Measurements from ENCODE around the gene KIF9.
"Not testable (repeated sequence)": the region's sequence is repeated elsewhere in the genome, so short reads cannot be mapped to it uniquely, and the experiment has no call there.

Gene KIF9

GRCh38 chr3:47247131-47248064, 35.2 kb downstream of the KIF9 start:
- no peak for ATAC-seq

DNA sequence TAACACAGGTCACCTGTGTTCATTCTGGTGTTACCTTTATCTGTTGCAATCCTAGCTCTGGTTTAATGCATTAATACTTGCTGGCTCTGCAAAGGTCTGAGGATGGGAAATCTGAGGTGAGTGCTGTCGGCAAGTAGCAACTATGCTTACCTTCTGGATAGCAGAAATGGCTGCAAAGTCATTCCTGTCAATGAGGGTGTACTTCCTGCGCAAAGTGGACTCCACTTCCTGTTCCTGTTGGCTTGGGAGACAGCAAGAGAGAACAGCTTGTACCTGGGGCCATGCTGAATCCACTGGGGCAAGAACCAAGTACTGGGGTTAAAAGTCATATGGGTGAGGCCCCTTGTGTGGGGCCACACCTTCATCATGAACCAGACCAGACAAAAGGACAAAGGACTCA, 37.3 kb downstream of the KIF9 start:
- ATAC-seq = no peak

DNA sequence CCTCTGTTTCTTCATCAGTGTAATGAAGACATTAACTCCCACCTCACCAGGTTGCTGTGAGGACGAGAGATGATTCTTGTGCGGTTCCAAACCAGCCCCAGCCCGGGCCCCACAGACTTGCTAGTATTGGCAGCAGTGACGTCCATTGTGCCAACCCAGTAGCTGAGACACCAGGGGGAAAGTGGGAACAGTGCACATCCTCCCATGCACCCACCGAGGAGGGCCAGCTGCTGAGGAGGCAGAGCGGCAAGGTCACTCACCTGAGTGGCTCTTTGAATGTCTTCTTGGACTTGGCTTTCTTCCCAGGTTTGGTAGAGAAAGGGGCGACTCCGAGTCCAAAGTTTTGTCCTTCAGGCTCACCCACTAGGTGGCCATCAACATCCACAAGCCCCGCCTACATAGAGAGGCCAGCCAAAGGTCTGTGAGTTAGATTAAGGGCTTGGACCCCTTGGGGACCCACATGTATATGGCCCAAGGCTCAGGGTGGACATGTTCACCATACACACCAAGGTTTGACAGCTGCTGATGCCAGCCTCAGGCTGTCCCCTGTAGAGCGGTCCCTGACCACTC, 38.0 kb downstream of the KIF9 start:
- ATAC-seq = no peak

- no peak for ATAC-seq
Measured at GRCh38 chr3:47243419-47244147, 39.0 kb downstream of the KIF9 start.

DNA sequence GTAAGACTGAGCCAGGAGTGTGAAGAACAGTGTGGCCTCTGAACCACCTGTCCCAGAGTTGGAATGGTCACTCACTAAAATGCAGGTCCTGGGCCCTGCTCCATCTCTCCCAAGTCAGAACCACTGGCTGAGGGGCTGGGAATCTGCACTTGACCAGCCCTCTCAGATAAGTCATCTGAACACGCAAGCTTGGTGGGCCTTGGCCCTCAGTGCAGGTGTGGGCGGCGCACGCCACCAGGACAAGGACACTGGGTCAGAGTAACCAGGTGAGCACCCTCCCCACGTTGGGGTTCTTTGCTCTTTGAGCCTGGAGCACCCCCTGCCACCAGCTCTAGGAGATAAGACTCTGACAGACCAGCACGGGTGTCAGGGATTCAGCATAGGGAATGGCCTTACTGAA, 42.7 kb downstream of the KIF9 start:
- no peak for ATAC-seq

- ATAC-seq = no peak
Measured at GRCh38 chr3:47238017-47238416, 44.6 kb downstream of the KIF9 start.

DNA sequence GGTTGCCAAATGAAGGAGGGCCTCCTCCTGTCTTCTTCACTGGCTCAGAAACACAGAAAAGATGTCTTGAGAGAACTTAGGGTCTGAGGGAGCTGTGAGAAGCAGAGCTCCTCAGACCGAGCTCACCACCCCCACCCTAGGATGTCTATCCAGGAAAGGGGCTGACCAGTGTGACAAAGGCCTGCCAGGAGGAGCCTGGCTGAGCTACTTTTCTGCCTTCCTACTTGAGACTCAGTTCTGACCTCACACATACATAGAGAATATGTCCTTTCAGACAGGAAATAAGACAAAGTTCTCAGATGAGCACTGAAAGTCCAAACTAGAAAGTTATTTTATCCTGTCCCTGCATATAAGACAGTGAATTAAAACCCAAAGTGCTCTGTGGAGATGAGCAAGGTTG, 54.5 kb downstream of the KIF9 start:
- no peak for ATAC-seq

- peak in 1 of 2 donors; percentile 30 for ATAC-seq
Measured at GRCh38 chr3:47227678-47228077, 54.9 kb downstream of the KIF9 start.

GRCh38 chr3:47225310-47225906, 57.2 kb downstream of the KIF9 start:
- no peak for ATAC-seq

DNA sequence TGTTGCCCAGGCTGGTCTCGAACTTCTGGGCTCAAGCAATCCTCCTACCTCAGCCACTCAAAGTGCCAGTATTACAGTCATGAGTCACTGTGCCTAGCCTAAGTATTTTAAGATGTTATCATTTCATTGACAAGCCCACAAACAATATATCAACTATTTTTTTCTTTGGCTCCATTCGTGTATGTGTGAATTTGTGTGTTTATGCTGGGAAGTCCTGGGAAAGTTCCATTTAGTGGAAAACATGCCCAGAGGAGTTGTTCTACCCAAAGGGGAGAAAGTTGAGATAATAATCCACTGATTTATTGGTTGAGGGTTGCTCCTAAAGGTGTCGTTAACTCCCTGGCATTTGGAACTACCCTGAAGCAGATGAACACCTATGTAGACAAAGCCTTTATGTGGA, 58.8 kb downstream of the KIF9 start:
- ATAC-seq = no peak

DNA sequence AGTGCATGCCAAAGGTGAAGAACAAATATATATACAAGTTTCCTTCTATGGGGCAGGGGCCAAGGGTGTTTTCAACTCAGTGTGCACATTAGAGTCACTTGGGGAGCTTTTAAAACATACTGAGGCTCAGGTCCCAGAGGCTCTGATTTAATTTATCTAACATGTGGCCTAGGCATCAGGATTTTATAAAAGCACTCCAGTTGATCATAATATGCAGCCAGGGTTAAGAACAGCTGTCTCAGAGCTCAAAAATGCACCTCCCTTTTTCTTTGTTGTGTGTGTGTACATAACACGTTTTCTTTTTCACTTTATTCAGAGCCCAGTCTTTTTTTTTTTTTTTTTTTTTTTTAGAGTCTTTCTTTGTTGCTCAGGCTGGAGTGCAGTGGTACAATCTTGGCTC, 60.8 kb downstream of the KIF9 start:
- ATAC-seq = no peak

DNA sequence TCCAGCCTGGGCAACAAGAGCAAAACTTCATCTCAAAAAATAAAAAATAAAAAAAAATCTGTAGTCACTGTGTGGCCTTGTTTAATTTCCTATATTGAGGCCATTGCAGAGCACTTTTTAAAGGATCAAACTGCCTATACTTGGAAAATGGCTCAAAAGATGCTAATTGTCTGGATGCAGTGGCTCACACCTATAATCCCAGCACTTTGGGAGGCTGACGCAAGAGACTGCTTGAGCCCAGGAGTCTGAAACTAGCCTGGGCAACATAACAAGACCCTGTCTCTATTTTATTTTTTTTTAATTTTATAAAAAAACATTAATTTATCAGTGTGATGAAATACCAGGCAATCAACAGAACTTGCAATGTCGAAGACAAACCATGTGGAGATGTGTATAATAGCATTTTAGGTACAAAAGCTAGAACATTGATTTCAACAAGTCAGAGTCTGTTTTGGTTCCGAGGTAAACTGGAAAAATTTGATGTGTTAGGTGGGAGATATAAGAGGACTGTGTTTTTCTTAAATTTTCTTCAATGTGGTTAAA, 71.7 kb downstream of the KIF9 start:
- ATAC-seq = no peak

GRCh38 chr3:47206022-47206421, 76.6 kb downstream of the KIF9 start:
- not testable (repeated sequence) for ATAC-seq

GRCh38 chr3:47204875-47205274, 77.7 kb downstream of the KIF9 start:
- no peak for ATAC-seq

- ATAC-seq = no peak
Measured at GRCh38 chr3:47202542-47202941, 80.1 kb downstream of the KIF9 start.

DNA sequence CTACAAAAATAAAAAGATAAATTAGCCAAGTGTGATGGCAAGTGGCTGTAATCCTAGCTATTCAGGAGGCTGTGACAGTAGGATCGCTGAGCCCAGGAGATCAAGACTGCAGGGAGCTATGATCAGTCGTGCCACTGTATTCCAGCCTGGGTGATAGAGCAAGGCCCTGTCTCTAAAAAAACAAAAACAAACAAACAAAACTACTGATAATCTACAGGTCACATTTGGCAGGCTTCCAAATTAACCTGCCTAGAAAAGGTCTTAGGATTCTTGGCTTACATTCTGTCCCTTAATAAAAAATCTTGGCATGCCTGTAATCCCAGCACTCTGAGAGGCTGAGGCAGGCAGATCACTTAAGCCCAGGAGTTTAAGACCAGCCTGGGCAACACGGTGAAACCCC, 85.3 kb downstream of the KIF9 start:
- no peak for ATAC-seq

DNA sequence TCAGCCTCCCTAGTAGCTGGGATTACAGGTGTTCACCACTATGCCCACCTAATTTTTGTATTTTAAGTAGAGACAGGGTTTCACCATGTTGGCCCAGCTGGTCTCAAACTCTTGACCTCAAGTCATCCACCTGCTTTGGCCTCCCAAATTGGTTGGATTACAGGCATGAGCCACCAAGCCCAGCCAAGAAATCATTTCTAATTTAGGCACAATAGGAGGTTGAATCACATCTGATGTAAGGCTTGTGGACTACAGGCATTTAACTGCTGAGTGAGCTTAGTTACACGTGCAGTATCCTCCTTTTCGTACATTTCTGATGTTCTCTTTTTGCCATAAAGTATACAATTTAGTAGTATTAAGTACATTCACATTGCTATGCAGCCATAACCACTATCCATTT, 87.6 kb downstream of the KIF9 start:
- ATAC-seq = no peak

DNA sequence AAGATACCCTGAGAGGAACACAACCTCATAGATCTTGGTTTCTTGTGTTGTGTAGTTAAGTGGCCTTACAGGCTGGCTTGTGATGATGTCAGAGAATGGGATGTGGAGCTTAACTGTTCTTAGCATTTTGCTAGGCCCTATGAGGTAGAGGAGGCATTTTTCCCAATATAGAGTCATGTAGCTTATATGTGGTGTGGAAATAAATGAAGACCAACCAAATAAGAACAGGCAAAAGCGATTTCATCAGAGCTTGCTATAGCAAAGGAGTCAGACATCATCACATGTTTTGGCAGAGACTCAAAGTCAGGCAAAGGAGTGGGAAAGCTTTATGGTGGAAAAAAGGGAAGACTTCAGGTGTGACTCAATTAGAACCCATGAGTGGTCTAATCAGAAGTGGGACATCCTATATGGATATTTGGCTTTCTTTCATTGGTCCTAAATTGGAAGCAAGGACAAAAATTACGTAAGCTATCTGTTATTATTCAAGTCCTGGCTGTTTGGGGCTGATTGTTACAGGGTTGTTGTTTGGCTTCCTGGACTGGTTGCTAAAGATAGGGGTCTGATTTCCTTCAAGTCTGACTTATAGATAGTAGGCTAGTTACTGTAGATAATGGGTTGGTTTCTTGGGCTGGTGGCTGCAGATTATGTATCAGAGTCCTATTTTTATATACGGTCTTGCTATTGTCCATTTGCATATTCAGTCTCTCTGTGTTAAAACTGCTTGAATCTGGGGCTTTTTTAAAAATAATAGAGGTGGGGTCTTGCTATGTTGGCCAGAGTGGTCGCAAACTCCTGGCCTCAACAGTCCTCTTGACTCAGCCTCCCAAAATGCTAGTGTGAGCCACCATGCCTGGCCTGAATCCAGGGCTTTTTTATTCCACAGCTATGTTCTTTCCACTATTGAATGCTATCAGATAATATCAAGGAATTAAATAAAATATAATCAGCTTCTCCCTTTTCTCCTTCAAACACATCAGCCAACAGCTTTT, 88.4 kb downstream of the KIF9 start:
- no peak for ATAC-seq

DNA sequence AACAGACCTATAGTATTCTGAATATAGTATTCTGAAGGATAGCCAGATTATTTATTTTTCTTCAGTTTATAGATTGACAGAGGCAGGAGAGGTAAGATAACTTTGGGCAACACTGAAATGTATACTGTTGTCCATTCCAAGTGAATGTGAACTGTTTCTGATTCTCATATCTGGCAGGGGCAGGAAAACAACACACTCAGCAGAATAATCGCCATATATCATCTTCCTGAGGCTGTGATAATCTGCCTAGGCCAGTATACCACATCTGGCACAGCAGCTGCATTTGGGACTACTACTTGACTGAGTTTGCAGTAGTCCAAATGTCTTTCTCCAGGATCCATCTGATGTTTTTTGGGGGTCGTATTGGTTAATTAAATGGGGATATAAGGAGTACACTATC, 96.3 kb downstream of the KIF9 start:
- ATAC-seq = no peak

DNA sequence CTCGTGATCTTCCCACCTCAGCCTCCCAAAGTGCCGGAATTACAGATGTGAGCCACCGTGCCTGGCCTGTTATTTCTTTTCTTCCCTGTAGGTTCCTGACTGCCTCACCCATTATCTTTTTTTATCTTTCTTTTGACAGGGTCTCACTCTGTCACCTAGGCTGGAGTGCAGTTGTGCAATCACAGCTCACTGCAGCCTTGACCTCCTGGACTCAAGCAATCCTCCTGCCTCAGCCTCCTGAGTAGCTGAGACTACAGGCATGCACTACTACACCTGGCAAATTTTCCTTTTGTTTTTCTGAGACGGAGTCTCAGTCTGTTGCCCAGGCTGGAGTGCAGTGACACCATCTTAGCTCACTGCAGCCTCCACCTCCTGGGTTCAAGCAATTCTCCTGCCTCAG, 100.9 kb downstream of the KIF9 start:
- not testable (repeated sequence) for ATAC-seq

DNA sequence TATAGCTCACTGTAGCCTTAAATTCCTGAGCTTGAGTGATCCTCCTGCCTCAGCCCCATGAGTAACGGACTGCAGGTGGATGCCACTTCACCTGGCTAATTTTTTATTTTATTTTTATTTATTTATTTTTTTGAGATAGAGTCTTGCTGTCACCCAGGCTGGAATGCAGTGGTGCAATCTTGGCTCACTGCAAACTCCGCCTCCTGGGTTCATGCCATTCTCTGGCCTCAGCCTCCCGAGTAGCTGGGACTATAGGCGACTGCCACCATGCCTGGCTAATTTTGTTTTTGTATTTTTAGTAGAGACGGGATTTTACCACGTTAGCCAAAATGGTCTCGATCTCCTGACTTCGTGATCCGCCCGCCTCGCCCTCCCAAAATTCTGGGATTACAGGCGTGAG, 102.6 kb downstream of the KIF9 start:
- ATAC-seq = not testable (repeated sequence)
